CD4-positive, alpha-beta T cell (primary cell): ENCODE results near the gene TLL2. TPM values are rescaled to one million over a fixed set of nuclear protein-coding genes. Genes with fewer than 3 reads are reported as not detected.

Source experiments
- ATAC-seq: fragments of 200-7000 bp; cut with Tn5 transposase; one replicate; pipeline ENCODE4 v1.10.0; 2022; ENCODE audit warnings: mild to moderate bottlenecking; ENCODE audit not compliant: poor library complexity
- CTCF ChIA-PET: fragments of 350-600 bp; sonication (Branson Sonifier 250); formaldehyde crosslinking; loops from one replicate; lab custom pipeline; 2021; ENCODE audit warnings: antibody characterized with exemption, inconsistent platforms; lab: Charles Lee
- POLR2A ChIA-PET: fragments of 350-600 bp; sonication (Branson Sonifier 250); formaldehyde crosslinking; loops from one replicate; lab custom pipeline; 2021; ENCODE audit warnings: antibody characterized with exemption, inconsistent platforms; lab: Charles Lee
- DNase-seq, 14 experiments: peaks; one replicate each; pipeline ENCODE4 v3.0.0-alpha.2; 2013 to 2020; ENCODE audit warnings: mixed read lengths in 2 of 14
- H3K27ac ChIP-seq, 2 donors: one replicate each; pipeline versions ENCODE4 v1.5.1 to v1.7.0; 2013; ENCODE audit warnings: low read length in 2 of 2, low read depth in 1 of 2, mild to moderate bottlenecking in 1 of 2
- H3K27me3 ChIP-seq, 2 experiments: 1 replicate in 1 of 2; 2 replicates in 1 of 2; pipeline versions ENCODE4 v1.6.1 to v1.7.0; 2013; ENCODE audit warnings: low read length in 2 of 2, control low read depth in 1 of 2, mild to moderate bottlenecking in 1 of 2, moderate library complexity in 1 of 2; ENCODE audit not compliant: insufficient read depth in 2 of 2, control insufficient read depth in 1 of 2
- H3K36me3 ChIP-seq: one replicate; pipeline ENCODE4 v1.6.1; 2013; ENCODE audit warnings: low read length, control low read depth; ENCODE audit not compliant: insufficient read depth
- H3K4me1 ChIP-seq: one replicate; pipeline ENCODE4 v1.6.1; 2013; ENCODE audit warnings: low read length, control low read depth; ENCODE audit not compliant: insufficient read depth
- H3K4me3 ChIP-seq: one replicate; pipeline ENCODE4 v1.5.1; 2013; ENCODE audit warnings: mild to moderate bottlenecking, low read length, moderate library complexity
- H3K9me3 ChIP-seq, 2 experiments: 1 replicate in 1 of 2; 2 replicates in 1 of 2; pipeline versions ENCODE4 v1.6.1 to v1.7.0; 2013; ENCODE audit warnings: low read length in 2 of 2, mild to moderate bottlenecking in 2 of 2, control low read depth in 1 of 2, moderate library complexity in 1 of 2; ENCODE audit not compliant: control insufficient read depth in 1 of 2, insufficient read depth in 1 of 2
- H3K27ac Mint-ChIP-seq: one replicate; pipeline ENCODE4 v1.8.0; 2020; ENCODE audit warnings: mixed read lengths
- H3K27me3 Mint-ChIP-seq: one replicate; pipeline ENCODE4 v1.8.0; 2021; ENCODE audit warnings: mixed read lengths
- H3K36me3 Mint-ChIP-seq: one replicate; pipeline ENCODE4 v1.8.0; 2021; ENCODE audit warnings: low read depth, mixed read lengths
- H3K4me1 Mint-ChIP-seq: one replicate; pipeline ENCODE4 v1.8.0; 2021; ENCODE audit warnings: low read depth, mixed read lengths
- H3K4me3 Mint-ChIP-seq: one replicate; pipeline ENCODE4 v1.8.0; 2020; ENCODE audit warnings: mild to moderate bottlenecking, mixed read lengths
- H3K9me3 Mint-ChIP-seq: one replicate; pipeline ENCODE4 v1.8.0; 2020; ENCODE audit warnings: mixed read lengths
- CTCF ChIP-seq: fragments of 200-600 bp; IDR thresholded peaks from one replicate; pipeline ENCODE4 v1.8.0; 2022; ENCODE audit warnings: antibody characterized with exemption, mild to moderate bottlenecking
- intact Hi-C, 2 experiments: fragments of 100-400 bp; cut with DNase I in 1 of 2; cut with micrococcal nuclease in 1 of 2; formaldehyde crosslinking; loops; one replicate each; pipeline versions ENCODE4 v1.15.1 to v1.9.0; 2023 to 2025; cut with DNase I, micrococcal nuclease
- total RNA-seq, 174 experiments: library from RNA in 2 of 174; stranded (reverse) in 2 of 174; gene quantifications; one replicate each; pipeline ENCODE4 v1.2.3 and lab custom pipeline; 2021 to 2026

Gene TLL2
- total RNA-seq, 2 experiments from 2014 or later = not detected

- Histone ChIP-seq H3K4me1 (no peaks in the 10 kb centered on the region), H3K9me3 (peaks cover 0 to 3% of the 10 kb centered on the region in 2 experiments), H3K4me3 (no peak overlapping the region), H3K36me3 (no peaks in the 10 kb centered on the region), H3K27me3 (peaks cover 6 to 8% of the 10 kb centered on the region in 2 experiments), H3K27ac (no peak overlapping the region)
- ChIA-PET CTCF (no interaction called here), POLR2A (no interaction called here)
- H3K36me3 Mint-ChIP-seq = no peaks in the 10 kb centered on the region
- H3K4me3 Mint-ChIP-seq = no peak overlapping the region
- ATAC-seq (no peak), DNase-seq (no peak)
- intact Hi-C loops = no loop called here
- H3K27ac Mint-ChIP-seq = no peak overlapping the region
- H3K4me1 Mint-ChIP-seq = no peaks in the 10 kb centered on the region
- H3K27me3 Mint-ChIP-seq = peaks cover 4% of the 10 kb centered on the region
- no peaks in the 10 kb centered on the region for H3K9me3 Mint-ChIP-seq
- no peak for TF ChIP-seq CTCF
Observed at GRCh38 chr10:96414303-96414702, 99.4 kb downstream of the TLL2 start.

GRCh38 chr10:96413151-96413787, 100.5 kb downstream of the TLL2 start:
- intact Hi-C loops = no loop called here
- CTCF ChIA-PET = no interaction called here
- H3K4me1 ChIP-seq = no peaks in the 10 kb centered on the region
- DNase-seq (no peak), ATAC-seq (no peak)
- no peak overlapping the region for H3K4me3 ChIP-seq
- no peak overlapping the region for H3K4me3 Mint-ChIP-seq
- no peaks in the 10 kb centered on the region for H3K9me3 Mint-ChIP-seq
- no peaks in the 10 kb centered on the region for H3K36me3 ChIP-seq
- no peak overlapping the region for H3K27ac Mint-ChIP-seq
- no peak overlapping the region for H3K27ac ChIP-seq
- no peaks in the 10 kb centered on the region for H3K4me1 Mint-ChIP-seq
- POLR2A ChIA-PET = no interaction called here
- H3K27me3 ChIP-seq = peaks cover 6 to 8% of the 10 kb centered on the region in 2 experiments
- H3K9me3 ChIP-seq = peaks cover 0 to 3% of the 10 kb centered on the region in 2 experiments
- TF ChIP-seq CTCF = no peak
- peaks cover 8% of the 10 kb centered on the region for H3K27me3 Mint-ChIP-seq
- no peaks in the 10 kb centered on the region for H3K36me3 Mint-ChIP-seq

- H3K36me3 Mint-ChIP-seq = no peaks in the 10 kb centered on the region
- peaks cover 23% of the 10 kb centered on the region for H3K27me3 Mint-ChIP-seq
- no peak overlapping the region for H3K27ac Mint-ChIP-seq
- ChIA-PET CTCF (no interaction called here), POLR2A (no interaction called here)
- intact Hi-C loops = no loop called here
- Histone ChIP-seq H3K27me3 (peaks cover 6 to 15% of the 10 kb centered on the region in 2 experiments), H3K9me3 (peaks cover 0 to 3% of the 10 kb centered on the region in 2 experiments), H3K36me3 (no peaks in the 10 kb centered on the region), H3K4me1 (no peaks in the 10 kb centered on the region), H3K27ac (no peak overlapping the region), H3K4me3 (no peak overlapping the region)
- TF ChIP-seq CTCF = no peak
- H3K9me3 Mint-ChIP-seq = no peaks in the 10 kb centered on the region
- no peaks in the 10 kb centered on the region for H3K4me1 Mint-ChIP-seq
- ATAC-seq (no peak), DNase-seq (no peak)
- H3K4me3 Mint-ChIP-seq = no peak overlapping the region
Observed at GRCh38 chr10:96411716-96412320, 101.9 kb downstream of the TLL2 start.
